Measurements from ENCODE around the gene TNFRSF14.
"Not testable (repeated sequence)": the region's sequence is repeated elsewhere in the genome, so short reads cannot be mapped to it uniquely, and the experiment has no call there.

Gene TNFRSF14

DNA sequence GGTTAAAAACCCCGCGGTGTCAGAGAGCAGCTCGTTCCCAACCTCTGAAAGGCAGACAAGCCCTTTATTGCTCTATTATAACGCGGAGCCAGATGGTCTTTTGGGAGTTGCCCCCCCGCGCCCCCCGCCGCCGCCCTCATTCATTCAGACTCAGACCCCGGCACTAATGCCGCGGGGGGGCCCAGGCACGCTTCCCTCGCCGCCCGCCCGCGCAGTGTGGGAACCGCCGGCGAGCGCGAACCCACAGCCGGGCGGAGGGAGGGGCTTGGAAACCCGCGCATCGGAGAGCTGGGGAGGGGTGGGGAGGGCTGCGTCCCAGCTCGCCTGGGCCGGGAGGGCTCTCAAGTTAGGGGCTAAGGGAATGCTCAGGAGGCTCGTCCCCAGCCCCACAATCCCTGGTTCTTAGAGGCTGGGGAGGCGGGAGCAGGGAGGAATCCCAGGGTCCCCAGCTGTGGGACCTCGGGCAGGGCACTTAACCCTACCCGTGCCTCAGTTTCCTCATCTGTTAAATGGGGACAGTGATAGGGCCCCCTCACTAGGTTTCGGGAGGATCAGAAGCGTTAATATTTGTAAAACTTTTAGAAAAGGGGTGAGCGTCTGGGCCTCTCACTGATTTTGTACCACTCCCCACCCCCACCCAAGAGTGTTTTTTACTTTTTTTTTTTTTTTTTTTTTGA, 15.2 kb upstream of the TNFRSF14 start:
- no peak for DNase-seq

DNA sequence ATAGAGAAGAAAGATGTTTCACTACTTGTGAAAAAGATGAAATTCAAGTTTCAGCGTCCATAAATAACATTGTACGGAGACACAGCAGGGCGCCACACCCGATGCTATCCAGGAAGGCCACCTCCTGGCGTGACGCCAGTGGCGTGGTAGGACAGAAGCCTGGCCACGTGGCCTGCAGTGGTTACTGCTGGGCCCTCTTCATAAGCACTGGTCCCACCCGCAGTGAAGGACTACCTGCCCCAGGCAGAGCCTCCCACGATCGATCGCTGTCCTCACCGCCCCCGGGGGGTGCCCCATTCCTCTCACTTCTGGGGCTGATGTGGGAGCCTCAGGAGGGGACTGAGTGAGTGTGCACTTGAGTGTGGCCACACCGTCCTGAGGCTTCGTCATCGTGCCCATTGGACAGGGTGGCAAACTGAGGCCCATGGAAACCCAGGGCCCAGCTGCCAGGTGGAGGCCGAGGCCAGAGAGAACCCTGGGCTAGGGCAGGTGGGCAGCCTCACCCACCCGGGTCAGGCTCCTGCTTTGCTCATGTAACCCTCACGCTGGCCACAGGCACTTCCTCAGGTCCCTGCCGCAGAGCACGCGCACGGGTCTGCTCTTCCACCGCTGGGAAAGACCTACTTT, 14.4 kb upstream of the TNFRSF14 start:
- DNase-seq, result no peak

DNA sequence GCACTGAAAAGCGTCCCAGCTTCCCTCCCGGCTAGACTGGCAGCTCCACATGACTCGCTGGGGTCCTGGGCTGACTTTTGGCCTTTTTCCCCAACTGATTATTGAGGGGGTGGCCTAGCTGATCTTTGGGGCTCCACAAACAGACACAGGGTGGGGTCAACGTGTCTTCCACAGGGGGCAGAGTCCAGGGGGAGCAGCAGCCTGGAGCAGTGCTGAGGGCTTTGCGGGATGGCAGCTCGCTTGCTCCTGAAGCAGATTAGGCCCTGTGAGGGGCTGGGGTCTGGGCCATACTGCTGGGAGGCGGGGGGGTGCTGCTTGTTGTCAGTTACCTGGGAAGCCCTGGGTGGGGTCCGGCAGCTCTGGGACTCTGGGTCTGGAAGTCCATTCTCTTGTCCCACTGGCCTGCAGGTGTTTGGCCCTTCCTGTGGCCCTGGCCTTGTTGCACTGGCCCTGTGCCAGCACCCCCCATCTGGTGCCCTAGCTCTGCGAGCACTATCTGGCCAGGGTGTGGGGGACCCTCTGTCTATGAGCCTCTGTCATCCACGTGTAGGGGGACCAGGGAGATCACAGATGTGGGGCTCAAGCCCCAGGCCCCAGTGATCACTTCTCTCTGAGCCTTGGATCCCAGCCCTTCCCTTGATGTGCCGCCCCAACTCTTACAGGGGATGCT, 13.8 kb upstream of the TNFRSF14 start:
- no peak for DNase-seq

DNA sequence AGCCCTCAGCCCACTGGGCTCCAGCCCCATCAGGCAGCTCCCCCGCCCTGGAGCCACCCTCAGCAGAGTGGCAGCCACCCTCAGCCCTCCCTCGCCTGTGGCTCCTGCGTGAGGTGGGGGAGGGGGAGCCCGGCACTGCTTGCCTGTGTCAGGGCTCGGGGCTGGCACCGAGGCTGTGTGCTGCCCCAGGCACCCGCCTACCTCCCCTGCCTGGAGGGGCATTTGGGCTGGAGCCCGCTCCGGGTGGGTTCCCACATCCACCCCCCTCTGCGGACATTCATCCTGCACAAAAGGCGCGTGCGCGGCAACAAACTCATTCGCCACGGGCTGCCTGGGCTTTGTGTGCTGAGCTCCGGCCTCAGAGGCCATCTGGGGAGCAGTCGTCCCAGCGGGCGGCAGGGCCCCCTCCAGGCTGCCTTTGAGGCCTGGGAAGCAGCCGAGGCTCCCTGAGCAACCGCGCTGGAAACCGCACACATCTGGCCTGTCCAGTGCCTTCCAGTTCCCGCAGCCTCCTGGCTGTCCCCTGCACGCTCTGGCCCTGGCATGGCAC, 12.6 kb upstream of the TNFRSF14 start:
- DNase-seq, result no peak

DNA sequence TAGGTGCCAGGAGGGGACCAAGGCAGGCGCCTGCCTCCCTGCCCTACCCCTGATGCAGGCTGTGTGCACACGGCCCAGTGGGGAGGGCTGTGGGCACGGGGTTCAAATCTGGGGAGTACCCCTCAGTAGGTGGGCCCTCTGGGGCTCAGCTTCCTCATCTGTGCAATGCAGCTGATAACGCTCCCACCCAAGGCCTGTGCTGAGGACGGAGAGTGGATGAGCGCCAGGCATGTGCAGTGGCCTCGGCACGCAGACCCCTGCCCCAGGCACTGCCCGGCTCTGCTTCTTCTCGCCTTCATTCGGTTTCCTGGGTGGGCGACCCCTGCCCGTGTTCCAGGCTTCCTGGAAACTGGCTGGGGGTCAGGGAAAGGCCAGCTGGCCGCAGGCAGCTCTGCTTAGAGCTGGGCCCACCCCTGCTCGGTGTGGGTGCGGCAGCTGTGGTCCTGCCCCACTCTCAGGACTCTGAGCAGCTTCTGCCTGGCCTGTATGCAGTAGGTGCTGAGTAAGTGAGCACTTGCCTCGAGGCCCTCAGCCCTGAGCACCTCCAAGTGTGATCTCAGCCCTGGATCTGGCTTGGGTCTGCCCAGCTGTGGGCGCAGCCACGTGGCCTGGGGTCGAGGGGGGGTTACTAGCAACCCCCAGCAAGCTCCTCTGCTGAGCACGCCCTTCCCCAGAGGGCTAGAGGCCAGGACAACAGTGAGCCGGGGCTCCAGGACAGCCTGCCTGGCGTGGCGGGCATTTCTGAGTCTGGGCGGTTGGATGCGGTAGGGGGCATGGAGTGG, 11.9 kb upstream of the TNFRSF14 start:
- DNase-seq, result no peak

DNA sequence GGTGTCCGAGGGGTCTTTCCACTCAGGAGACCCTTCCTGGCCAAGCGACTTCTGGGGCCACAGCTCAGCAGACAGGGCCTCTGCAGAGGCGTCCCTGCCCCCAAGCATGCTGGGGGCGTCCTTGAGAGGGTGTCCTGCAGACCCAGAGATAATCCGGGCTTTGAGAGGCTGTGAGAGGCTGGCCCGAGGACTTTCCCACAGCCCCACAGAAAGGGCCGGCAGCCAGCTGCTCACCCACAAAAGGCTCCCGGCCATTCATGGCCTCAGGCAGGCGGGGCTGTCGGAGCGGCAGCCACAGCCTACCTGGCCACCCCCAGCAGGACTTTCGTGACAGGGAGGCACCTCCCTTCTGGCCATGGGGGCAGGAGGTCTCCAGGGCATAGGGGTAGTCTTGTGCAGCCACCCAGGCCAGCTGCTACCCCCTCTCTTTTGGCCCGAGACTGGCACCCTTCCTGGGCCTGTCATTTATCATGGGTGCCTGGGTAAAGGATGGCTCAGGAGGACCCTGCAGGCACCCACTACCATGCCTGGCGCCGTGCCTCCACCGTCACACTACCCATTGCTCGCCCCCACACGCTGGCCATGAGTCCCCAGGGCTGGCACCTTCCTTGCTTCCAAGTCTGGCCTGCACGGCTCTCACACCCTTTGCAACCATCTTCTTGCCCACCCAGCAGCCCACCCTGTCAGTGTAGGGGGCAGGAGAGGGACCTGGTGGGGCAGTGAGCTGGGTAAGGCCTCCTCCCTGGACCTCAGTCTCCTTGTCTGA, 11.1 kb upstream of the TNFRSF14 start:
- no peak for DNase-seq

DNA sequence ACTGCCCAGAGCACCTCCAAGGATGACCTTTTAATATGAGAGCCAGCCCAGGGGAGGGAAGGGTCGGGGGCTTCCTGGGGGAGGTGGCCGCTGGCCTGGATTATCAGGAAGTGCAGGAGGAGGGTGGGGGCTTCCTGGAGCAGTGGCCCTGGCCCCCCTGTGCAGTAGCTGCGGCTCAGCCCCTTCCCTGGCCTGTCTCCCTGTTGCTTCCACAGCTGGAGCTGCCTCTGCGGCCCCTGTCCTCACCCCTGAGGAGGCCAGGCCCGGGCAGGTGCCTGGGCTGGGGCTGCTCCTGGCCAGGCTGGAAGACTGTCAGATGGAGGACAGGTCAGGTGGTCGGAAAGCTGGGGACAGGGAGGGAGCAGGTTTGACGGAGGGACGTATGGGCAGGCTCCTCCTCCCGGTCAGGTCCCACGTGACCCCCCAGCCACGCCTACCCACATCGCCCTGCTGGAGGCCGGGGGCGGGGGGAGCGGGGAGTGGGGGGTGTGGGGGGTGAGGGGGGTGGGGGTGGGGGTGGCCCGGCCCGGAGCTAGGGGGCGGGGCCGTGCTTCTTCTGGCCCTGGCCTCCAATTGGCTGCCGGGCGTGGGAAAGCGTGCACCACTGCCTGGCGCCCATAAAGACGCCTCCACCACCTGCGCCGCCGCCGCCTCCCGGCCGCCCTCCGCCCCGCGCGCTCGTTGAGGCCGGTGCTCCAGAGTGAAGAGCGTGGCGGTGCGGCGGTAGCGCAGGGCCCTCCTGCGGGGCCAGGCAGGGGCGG, 10.2 kb upstream of the TNFRSF14 start:
- DNase-seq, result peak; percentile 43

DNA sequence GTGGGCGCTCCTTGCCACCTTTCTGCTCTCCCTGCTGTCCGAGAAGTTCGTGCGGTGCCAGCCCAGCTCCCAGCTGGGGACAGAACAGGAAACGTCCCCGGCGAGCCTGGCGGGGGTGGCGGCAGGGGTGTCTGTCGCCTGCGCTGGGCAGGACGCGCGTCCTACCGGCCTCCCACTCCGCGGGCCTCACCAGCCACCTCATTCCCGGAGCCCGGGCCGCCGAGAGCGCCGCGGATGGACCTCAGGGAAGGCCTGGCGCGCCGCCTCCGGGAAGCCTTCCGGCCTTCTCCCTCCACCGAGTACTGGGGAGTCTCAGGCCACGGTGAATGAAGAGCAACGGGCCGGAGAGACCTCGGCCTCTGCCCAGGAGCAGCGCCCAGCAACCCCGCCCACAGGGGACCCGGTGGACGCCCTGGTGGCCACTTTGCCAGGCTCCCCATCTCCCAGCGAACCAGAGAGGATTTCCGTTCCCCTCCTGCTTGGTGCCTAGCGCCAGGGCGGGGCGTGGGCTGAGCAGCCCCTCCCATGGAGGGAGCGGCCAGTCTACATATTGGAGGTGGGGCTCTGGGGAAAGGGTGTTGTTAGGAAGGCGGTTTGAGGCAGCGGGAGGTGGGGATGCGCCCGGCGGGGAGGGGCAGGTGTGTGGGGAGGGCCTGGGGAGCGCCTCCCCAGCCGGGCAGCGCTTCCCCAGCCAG, 9.5 kb upstream of the TNFRSF14 start:
- DNase-seq, result no peak

DNA sequence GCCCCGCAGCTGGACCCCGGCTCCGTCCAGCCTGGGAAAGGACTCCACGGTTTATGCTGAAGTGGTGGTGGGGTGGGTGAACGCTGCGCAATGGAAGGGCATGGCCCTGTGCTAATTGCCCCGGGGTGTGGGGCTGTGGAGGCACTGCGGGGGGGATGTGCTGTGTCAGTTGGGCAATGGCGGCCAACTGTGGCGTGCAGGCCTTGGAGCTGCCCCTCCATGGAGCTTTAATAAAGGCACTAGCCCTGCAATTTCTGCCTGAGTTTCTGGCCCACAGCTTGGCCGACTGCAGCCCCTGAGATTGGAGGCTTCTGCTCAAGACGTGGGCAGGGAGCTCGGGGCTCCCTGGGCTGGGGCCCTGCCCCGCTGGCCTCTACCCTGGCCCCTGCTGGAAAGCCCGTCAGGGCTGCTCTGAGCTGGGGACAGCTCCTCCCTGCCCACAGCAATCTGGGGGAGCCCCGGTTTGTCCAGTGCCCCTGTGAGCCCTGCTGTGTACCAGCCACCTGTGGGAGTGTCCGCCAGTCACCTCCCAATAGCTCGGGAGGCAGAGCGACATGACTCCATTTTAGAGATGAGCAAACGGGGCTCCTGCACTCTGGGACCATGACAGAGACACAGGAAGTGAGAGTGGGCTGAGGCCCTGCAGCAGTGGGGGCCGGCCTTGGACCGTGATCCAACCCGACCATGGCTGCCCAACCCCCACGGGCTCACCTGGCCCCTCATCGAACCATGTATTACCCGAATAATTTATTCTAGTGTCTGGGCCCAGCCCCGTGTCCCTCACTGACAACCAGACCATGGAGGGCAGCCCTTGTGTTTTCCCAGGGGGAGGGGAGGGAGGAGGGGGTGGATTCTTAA, 8.7 kb upstream of the TNFRSF14 start:
- no peak for DNase-seq

DNA sequence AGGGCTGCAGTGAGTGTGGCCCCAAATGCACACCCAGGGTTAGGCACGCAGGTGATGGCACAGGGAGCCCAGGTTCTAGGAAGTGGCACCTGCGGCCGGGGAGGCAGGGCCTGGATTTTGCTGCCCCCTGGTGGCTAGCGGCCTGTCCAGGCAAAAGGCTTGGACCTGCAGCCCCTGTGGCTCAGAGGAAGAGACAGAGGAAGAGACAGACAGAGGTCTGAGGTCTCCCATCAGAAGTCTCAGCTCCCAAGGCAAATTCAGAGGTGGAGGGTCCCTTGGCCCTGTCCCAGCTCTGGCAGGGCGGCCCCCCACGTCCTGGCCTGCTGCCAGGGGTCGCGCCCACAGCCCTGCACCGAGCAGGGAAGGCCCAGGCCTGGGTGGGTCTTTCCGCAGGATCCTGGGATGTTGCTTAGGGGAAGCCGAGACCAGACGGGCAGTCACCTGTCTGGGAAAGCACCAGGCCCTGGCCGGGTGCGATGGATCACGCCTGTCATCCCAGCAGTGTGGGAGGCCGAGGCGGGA, 8.0 kb upstream of the TNFRSF14 start:
- no peak for DNase-seq

DNA sequence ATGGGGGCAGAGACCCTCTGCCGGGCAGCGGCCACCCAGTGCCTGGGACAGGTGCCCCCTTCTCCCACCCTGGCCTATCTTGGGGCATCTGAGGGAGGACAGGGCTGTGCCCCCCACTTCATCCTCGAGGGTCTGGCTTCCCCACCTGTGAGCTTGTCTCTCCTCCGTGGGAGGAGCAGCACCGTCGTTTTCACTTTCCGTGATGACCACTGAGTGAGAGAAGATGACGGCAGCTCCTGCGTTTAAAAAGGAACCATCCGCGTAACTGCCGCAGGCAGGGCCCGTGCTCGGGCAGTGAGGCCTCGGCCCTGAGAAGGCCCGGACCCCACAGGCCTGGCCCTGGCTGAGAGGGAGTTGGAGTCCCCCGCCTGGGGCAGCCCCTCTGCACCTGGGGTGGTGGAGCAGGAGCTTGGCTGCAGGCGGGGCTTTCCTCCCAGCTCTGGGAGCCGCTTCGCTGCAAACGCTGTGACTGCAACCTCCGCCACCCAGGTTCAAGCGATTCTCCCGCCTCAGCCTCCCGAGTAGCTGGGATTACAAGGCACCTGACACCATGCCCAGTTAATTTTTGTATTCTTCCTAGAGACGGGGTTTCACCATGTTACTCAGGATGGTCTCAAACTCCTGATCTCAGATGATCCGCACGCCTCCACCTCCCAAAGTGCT, 6.7 kb upstream of the TNFRSF14 start:
- not testable (repeated sequence) for DNase-seq

DNA sequence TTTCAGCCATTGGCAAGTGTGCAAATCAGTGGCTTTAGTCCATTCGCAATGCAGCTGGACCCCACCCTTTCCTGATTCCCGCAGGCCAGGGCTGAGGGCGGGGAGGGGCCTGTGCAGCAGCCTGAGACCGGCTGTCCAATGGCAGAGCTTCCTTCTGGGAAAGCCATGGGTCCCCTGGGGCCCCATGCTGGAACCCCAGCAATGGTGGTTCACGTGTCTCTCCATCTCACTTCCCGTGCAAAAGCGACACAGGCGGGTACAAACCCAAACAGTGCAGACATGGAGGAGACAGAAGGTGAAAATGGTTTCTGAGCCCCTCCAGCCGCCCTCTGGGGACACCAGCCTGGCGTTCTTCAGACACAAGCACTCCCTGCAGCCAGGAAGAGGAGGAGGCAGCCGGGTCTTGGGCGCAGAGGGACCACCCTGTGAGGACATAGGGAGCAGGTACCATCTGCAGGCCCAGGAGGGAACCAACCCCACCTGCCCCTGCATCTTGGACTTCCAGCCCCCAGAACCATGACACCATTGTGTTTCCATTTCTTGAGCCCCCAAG, 5.8 kb upstream of the TNFRSF14 start:
- DNase-seq, result not testable (repeated sequence)

DNA sequence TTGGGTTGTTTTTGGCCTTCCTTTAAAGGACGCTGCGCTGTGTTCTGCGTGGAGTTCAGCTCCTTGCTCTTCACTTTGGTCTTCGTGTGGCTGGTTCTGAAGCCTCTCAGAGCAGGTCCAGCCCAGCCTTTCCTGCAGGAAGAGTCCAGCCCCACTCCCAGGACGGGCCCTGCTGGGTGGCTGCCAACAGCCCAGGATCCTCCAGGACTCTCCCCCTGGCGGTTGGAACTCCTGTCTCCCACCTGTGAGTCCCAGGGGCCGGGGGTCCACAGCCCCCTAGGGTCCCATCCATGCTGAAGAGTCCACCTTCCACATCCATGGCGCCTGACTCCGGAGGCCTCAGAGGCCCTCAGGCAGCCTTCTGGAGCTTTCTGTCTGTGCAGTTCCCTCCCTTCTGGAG, 4.6 kb upstream of the TNFRSF14 start:
- not testable (repeated sequence) for DNase-seq

DNA sequence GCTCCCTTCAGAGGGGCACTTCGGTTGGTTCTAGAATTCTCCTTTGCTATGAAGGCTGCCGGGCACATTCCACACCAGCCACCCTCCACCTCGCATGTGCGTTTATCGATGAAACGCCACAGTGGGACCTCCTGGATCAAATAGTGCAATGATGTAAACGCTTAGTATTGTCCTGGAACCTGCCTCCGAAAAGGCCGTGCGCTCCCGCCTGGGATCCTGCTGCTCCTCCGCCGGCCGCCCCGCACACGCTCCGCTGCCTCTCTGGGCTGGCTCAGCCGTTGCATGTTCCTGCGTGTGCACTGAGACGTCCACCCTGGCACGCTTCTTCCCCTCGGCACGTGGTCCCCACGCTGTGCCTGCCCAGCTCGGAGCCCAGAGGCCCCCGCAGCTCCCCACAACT, 4.0 kb upstream of the TNFRSF14 start:
- no peak for DNase-seq

DNA sequence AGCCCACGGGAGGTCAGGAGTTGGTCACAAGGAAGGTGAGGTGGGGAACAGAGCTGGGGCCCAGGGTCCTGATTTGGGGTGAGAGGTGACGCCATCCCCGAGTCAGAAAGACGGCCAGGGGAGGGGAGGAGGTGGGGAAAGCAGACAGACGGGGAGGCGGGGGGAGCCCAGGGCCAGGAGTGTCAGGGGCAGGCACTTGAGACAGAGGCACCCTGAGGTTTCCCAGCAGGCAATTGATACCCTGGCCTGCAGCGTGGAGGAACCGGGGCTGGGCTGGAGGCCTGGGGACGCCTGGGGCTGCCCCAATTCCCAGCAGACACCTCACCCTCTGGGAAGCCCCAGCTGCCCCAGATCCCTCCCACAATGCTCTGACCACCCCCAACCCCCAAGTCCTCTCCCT, 3.1 kb upstream of the TNFRSF14 start:
- DNase-seq, result not testable (repeated sequence)

DNA sequence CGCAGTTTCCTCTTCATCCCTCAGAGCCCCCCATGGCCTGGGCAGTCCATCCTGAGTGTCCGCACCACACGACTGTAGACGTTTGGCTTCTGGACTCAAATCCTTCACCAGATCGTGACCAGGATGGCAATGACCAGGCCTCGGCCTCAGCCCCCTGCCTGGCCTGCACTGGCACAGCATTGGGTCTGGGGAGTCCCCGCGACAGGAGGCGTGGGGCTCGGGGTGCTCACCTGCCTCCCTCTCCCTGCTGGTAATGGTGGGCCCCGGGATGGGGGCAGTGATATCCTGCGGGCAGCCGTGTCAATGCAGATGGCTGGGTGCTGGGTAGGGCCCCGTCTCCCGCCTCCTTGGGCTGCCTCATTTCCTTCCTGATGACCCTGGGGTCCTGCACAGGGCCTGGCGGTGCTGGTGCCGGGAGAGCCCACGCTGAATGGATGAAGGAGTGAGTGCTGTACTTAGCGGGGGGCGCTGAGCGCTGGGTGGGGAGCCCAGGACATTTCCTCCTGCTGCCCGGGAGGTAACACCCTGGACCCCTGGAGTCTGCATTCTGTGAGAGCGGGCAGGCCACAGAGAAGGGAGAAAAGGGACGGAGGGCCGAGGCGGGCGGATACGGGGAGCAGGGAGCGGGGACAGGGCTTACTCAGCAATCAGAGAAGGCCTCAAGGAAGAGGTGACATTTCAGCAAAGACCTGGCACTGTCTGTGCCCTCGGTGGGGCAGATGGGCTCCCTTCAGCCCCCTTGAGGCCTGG, 2.1 kb upstream of the TNFRSF14 start:
- DNase-seq, result no peak

DNA sequence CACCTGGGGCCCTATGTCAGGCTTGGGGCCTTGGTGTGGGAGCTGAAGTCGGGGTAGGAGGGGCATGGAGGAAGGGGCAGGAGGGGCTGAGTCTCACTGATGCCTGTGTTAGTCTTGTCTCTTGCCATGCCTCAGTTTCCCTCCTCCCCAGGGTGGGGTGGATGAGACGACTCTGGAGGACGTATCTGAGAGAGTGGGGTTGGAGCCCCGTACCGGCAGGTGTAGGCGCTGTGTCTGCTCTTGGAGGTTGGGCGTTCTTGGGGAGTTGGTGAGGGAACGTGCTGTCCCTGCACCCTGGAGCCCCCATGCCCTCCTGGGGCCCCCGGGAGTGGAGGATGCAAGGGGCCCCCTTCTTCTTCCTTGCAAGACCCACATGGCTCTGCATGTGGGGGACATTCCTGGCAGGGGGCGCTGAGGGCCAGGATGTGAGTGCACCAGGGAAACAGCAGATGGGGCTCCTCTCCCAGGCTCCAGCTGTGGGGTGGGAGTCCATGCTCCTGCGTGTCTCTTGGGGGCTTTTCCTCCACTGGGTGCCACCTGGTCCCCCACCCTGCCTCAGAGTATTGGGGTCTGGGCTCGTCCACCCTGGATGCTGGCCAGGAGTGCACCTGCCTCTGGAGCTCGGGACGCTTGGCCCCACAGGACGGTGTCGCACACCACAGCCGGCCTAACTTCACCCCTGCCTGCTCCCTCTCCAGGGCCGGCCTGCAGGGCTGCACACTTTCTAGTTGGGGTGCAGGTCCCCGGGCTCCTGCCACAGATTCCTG, 1.4 kb upstream of the TNFRSF14 start:
- no peak for DNase-seq
